PC-3 (cell line): ENCODE results near the gene LAMA5.

ENCODE experiments used
- EZH2 ChIP-seq: fragments of 300-600 bp; sonication (generic); IDR thresholded peaks from one replicate; pipeline ENCODE4 v1.6.1; 2017; ENCODE audit warnings: antibody characterized with exemption, mild to moderate bottlenecking, low read length; ENCODE audit not compliant: unreplicated experiment
- EZH2phosphoT487 ChIP-seq: fragments of 300-600 bp; sonication (generic); IDR thresholded peaks from 2 replicates; pipeline ENCODE4 v1.6.1; 2018; ENCODE audit warnings: mild to moderate bottlenecking, antibody characterized with exemption, low read length, borderline replicate concordance
- TF ChIP-seq, protein P1 (sequence below): fragments of 300-600 bp; sonication (generic); conservative IDR thresholded peaks from 2 replicates; pipeline ENCODE4 v1.5.1; 2017; ENCODE audit warnings: antibody characterized with exemption, low read depth, mild to moderate bottlenecking, low read length

DNA sequence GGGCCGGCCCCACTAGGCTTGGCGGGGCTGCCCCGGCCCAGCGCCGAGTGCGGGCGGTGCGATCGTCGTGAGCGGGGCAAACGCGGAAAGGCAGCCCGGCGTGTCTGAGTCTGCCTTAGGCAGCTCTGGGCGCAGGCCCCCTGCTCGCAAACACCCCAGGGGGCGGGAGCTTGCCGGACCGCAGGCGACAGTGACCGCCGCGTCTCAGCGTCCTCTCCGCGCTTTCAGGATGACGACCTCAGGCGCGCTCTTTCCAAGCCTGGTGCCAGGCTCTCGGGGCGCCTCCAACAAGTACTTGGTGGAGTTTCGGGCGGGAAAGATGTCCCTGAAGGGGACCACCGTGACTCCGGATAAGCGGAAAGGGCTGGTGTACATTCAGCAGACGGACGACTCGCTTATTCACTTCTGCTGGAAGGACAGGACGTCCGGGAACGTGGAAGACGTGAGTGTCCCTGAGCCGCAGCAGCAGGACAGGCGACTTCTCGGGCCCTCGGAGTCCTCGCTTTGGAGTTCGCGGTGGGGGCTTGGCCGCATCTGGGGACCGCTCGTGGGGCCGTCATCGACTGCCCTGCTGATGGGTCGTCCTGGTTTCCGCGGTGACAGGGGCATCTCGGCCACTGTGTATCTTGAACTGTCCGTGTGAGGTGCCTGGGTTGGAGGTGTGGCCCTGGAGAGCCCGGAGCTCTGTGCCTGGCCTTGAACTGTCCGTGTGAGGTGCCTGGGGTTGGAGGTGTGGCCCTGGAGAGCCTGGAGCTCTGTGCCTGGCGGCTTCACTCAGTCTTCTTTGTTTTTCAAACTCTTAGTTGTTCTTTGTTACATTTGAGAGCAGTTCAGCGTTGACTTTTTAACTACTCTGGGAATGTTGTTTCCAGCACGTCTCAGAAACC lies 63.5 kb downstream of the LAMA5 start:
- TF ChIP-seq, protein P1, sequence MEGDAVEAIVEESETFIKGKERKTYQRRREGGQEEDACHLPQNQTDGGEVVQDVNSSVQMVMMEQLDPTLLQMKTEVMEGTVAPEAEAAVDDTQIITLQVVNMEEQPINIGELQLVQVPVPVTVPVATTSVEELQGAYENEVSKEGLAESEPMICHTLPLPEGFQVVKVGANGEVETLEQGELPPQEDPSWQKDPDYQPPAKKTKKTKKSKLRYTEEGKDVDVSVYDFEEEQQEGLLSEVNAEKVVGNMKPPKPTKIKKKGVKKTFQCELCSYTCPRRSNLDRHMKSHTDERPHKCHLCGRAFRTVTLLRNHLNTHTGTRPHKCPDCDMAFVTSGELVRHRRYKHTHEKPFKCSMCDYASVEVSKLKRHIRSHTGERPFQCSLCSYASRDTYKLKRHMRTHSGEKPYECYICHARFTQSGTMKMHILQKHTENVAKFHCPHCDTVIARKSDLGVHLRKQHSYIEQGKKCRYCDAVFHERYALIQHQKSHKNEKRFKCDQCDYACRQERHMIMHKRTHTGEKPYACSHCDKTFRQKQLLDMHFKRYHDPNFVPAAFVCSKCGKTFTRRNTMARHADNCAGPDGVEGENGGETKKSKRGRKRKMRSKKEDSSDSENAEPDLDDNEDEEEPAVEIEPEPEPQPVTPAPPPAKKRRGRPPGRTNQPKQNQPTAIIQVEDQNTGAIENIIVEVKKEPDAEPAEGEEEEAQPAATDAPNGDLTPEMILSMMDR = no peak
- no peak for TF ChIP-seq EZH2phosphoT487
- no peak for TF ChIP-seq EZH2
